Osteoblast (primary cell): ENCODE results near the gene PTPN2. TPM values are rescaled to one million over a fixed set of nuclear protein-coding genes. Genes with fewer than 3 reads are reported as not detected.

Experiments used
- DNase-seq: peaks from one replicate; pipeline ENCODE4 v3.0.0; 2011; ENCODE audit warnings: low spot score, mixed read lengths; ENCODE audit not compliant: insufficient read length; ENCODE audit errors: missing footprints
- H2AFZ ChIP-seq: 2 replicates; pipeline ENCODE4 v1.6.0; 2011; ENCODE audit warnings: mild to moderate bottlenecking, low read length
- H3K27ac ChIP-seq: 2 replicates; pipeline ENCODE4 v1.5.1; 2011; ENCODE audit warnings: mild to moderate bottlenecking, low read depth, low read length, moderate library complexity
- H3K27me3 ChIP-seq: 2 replicates; pipeline ENCODE4 v1.6.0; 2012; ENCODE audit warnings: mild to moderate bottlenecking, control low read depth, inconsistent platforms, low read length, moderate library complexity; ENCODE audit not compliant: insufficient read depth
- H3K36me3 ChIP-seq: 2 replicates; pipeline ENCODE4 v1.5.1; 2011; ENCODE audit warnings: mild to moderate bottlenecking, low read length, control low read depth, moderate library complexity; ENCODE audit not compliant: insufficient read depth
- H3K4me1 ChIP-seq: 2 replicates; pipeline ENCODE4 v1.5.1; 2011; ENCODE audit warnings: mild to moderate bottlenecking, low read length, control low read depth, moderate library complexity; ENCODE audit not compliant: insufficient read depth
- H3K4me2 ChIP-seq: 2 replicates; pipeline ENCODE4 v1.6.0; 2011; ENCODE audit warnings: mild to moderate bottlenecking, low read length; ENCODE audit not compliant: insufficient read depth
- H3K4me3 ChIP-seq: fragments of 200-600 bp; sonication (generic); 3 replicates; pipeline ENCODE4 v1.5.1; 2012; ENCODE audit warnings: mild to moderate bottlenecking, low read length, inconsistent platforms; ENCODE audit not compliant: insufficient read depth
- H3K79me2 ChIP-seq: 2 replicates; pipeline ENCODE4 v1.6.0; 2012; ENCODE audit warnings: mild to moderate bottlenecking, low read length, control low read depth, inconsistent platforms; ENCODE audit not compliant: insufficient read depth
- H3K9me3 ChIP-seq: 2 replicates; pipeline ENCODE4 v1.5.1; 2011; ENCODE audit warnings: low read depth, low read length, control low read depth
- H4K20me1 ChIP-seq: 2 replicates; pipeline ENCODE4 v1.6.0; 2012; ENCODE audit warnings: mild to moderate bottlenecking, low read length, control low read depth; ENCODE audit not compliant: insufficient read depth
- CTCF ChIP-seq: IDR thresholded peaks from 2 replicates; pipeline ENCODE4 v1.5.1; 2011; ENCODE audit warnings: mild to moderate bottlenecking, low read depth, low read length, moderate library complexity; ENCODE audit errors: extremely low read depth
- total RNA-seq: library from RNA; depleted of rRNA; stranded (reverse); fragments of >200 nt; gene quantifications from 2 replicates; pipeline ENCODE4 v1.2.3, GENCODE V29; 2012

Gene PTPN2
- total RNA-seq, 1 donor: 37.6 TPM

GRCh38 chr18:12857991-12858544 lies 26.0 kb downstream of the PTPN2 start:
- DNase-seq: no peak
- peaks cover 4% of the 10 kb centered on the region for H4K20me1 ChIP-seq
- H3K4me3 ChIP-seq: no peak overlapping the region
- H3K4me2 ChIP-seq: no peak overlapping the region
- H3K9me3 ChIP-seq: no peaks in the 10 kb centered on the region
- H3K36me3 ChIP-seq: peaks cover 7% of the 10 kb centered on the region
- peaks cover 54% of the 10 kb centered on the region for H3K79me2 ChIP-seq
- no peak overlapping the region for H2AFZ ChIP-seq
- H3K27me3 ChIP-seq: no peaks in the 10 kb centered on the region
- no peak overlapping the region for H3K27ac ChIP-seq
- peaks cover 6% of the 10 kb centered on the region for H3K4me1 ChIP-seq
- TF ChIP-seq CTCF: no peak

GRCh38 chr18:12857215-12857905 lies 26.7 kb downstream of the PTPN2 start:
- H3K27ac ChIP-seq: no peak overlapping the region
- H3K27me3 ChIP-seq: no peaks in the 10 kb centered on the region
- H3K79me2 ChIP-seq: peaks cover 54% of the 10 kb centered on the region
- no peak for TF ChIP-seq CTCF
- no peak overlapping the region for H3K4me2 ChIP-seq
- no peak for DNase-seq
- H3K4me3 ChIP-seq: no peak overlapping the region
- peaks cover 5% of the 10 kb centered on the region for H3K4me1 ChIP-seq
- H3K36me3 ChIP-seq: peaks cover 7% of the 10 kb centered on the region
- H3K9me3 ChIP-seq: no peaks in the 10 kb centered on the region
- H2AFZ ChIP-seq: no peak overlapping the region
- peaks cover 4% of the 10 kb centered on the region for H4K20me1 ChIP-seq

GRCh38 chr18:12855916-12856315 lies 28.1 kb downstream of the PTPN2 start:
- H3K4me3 ChIP-seq: no peak overlapping the region
- H4K20me1 ChIP-seq: no peaks in the 10 kb centered on the region
- H3K4me1 ChIP-seq: peaks cover 14% of the 10 kb centered on the region
- DNase-seq: no peak
- peaks cover 7% of the 10 kb centered on the region for H3K36me3 ChIP-seq
- H3K27ac ChIP-seq: no peak overlapping the region
- H3K27me3 ChIP-seq: no peaks in the 10 kb centered on the region
- no peak for TF ChIP-seq CTCF
- H3K9me3 ChIP-seq: no peaks in the 10 kb centered on the region
- no peak overlapping the region for H3K4me2 ChIP-seq
- peaks cover 48% of the 10 kb centered on the region for H3K79me2 ChIP-seq
- no peak overlapping the region for H2AFZ ChIP-seq

- no peak for TF ChIP-seq CTCF
- peaks cover 11% of the 10 kb centered on the region for H3K4me1 ChIP-seq
- H3K27me3 ChIP-seq: no peaks in the 10 kb centered on the region
- H4K20me1 ChIP-seq: no peaks in the 10 kb centered on the region
- H3K79me2 ChIP-seq: peaks cover 35% of the 10 kb centered on the region
- H3K36me3 ChIP-seq: peaks cover 7% of the 10 kb centered on the region
- no peak overlapping the region for H3K4me2 ChIP-seq
- H2AFZ ChIP-seq: no peak overlapping the region
- H3K4me3 ChIP-seq: no peak overlapping the region
- no peak for DNase-seq
- H3K27ac ChIP-seq: no peak overlapping the region
- H3K9me3 ChIP-seq: no peaks in the 10 kb centered on the region
These were observed 31.3 kb downstream of the PTPN2 start for GRCh38 chr18:12852566-12853315.
